ENCODE data around the gene UNK.

Gene UNK

GRCh38 chr17:75834928-75835653 lies 50.5 kb downstream of the UNK start:
- no peak for TF ChIP-seq CTCF (IDR thresholded peaks at IDR 0.05; ENCODE audit: insufficient read depth, low read depth, low read length, missing control alignments)
- DNase-seq (ENCODE audit: low read depth): no peak
- H3K4me3 ChIP-seq (ENCODE audit: low read length): no peak overlapping the region

- no peak overlapping the region for H3K4me3 ChIP-seq (ENCODE audit: low read length)
- no peak for TF ChIP-seq CTCF (IDR thresholded peaks at IDR 0.05; ENCODE audit: insufficient read depth, low read depth, low read length, missing control alignments)
- DNase-seq (ENCODE audit: low read depth): no peak
Measured at GRCh38 chr17:75835654-75835987, 51.0 kb downstream of the UNK start.

- no peak overlapping the region for H3K4me3 ChIP-seq (ENCODE audit: low read length)
- no peak for TF ChIP-seq CTCF (IDR thresholded peaks at IDR 0.05; ENCODE audit: insufficient read depth, low read depth, low read length, missing control alignments)
- no peak for DNase-seq (ENCODE audit: low read depth)
Measured at GRCh38 chr17:75836605-75837004, 52.0 kb downstream of the UNK start.

- TF ChIP-seq CTCF (IDR thresholded peaks at IDR 0.05; ENCODE audit: insufficient read depth, low read depth, low read length, missing control alignments): no peak
- DNase-seq (ENCODE audit: low read depth): no peak
- H3K4me3 ChIP-seq (ENCODE audit: low read length): no peak overlapping the region
Measured at GRCh38 chr17:75837899-75838298, 53.3 kb downstream of the UNK start.

- DNase-seq (ENCODE audit: low read depth): no peak
- TF ChIP-seq CTCF (IDR thresholded peaks at IDR 0.05; ENCODE audit: insufficient read depth, low read depth, low read length, missing control alignments): no peak
- H3K4me3 ChIP-seq (ENCODE audit: low read length): no peak overlapping the region
Measured at GRCh38 chr17:75838410-75838809, 53.8 kb downstream of the UNK start.

- no peak for TF ChIP-seq CTCF (IDR thresholded peaks at IDR 0.05; ENCODE audit: insufficient read depth, low read depth, low read length, missing control alignments)
- DNase-seq (ENCODE audit: low read depth): no peak
- no peak overlapping the region for H3K4me3 ChIP-seq (ENCODE audit: low read length)
Measured at GRCh38 chr17:75839942-75840798, 55.6 kb downstream of the UNK start.
